T-helper 9 cell (primary cell): ENCODE results near the gene BHLHE40.

Source experiments
- DNase-seq: peaks from one replicate; pipeline ENCODE4 v3.0.0-alpha.2; 2020

BHLHE40 gene

DNA sequence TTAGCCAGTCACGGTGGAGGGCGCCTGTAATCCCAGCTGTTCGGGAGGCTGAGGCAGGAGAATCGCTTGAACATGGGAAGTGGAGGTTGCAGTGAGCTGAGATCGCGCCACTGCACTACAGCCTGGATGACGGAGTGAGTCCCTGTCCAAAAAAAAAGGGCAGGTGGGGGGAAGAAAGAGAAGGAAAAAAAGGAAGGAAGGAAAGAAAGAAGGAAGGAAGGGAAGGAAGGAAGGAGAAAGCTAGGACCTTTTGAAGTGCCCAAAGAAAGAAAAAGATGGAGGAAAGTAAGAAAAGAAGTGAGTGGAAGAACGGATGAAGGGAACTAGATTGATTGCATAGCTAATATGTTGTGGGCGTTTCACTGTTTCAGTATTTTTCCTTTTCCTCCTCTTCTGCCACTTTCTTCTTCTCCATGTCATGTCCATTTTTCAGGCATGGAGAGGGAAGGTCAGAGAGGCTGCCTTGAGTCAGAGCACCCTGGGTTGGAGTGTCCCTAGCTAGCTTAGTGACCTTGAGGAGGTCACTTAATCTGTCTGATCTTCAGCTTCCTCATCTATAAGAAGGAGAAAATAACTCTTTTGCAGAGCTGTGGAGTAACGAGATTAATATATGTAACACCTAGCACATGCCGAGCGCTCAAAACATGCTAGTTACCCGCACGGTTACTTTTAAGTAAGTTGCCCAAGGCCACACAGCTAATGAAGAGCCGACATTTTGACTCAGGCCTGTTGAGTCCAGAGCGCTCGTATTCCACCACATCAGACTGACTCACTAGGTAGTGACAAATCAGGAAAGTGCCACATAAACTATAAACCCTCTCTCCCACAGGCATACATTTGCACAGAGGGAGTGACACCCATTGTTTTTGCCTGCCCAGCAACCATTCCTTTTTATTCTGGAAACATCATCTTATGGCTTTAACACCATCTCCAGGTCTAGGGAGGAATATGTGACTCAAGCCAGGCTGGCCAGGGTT lies 42.2 kb downstream of the BHLHE40 start:
- DNase-seq = no peak

DNA sequence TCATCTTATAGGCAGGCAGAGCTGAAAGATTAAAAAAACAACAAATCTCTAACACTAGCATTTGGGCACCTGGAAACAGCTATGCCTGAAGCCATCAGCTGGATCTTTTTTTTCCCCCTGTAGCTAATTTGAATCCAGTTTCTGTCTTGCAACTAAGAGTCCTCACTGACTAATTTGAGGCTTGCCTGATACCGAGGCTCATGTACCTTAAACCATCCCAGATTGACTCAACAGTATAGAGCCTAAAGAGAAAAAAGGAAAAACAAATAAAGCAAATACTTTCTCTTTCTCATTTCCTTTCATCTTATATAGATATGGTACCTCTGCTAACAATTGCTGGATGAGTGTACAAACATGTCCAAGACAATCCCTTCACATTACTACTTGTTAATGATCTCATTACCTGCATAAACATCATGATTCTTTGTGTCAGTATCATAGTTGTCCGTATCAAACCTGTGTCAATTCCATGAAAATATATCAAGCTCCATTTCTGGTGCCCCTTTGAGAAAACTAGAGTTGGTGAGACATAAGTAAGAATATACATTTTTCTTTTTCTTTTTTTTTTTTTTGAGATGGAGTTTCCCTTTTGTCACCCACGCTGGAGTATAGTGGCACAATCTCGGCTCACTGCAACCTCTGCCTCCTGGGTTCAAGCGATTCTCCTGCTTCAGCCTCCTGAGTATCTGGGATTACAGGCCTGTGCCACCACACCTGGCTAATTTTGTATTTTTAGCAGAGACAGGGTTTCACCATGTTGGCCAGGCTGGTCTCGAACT lies 43.1 kb downstream of the BHLHE40 start:
- DNase-seq = no peak

DNA sequence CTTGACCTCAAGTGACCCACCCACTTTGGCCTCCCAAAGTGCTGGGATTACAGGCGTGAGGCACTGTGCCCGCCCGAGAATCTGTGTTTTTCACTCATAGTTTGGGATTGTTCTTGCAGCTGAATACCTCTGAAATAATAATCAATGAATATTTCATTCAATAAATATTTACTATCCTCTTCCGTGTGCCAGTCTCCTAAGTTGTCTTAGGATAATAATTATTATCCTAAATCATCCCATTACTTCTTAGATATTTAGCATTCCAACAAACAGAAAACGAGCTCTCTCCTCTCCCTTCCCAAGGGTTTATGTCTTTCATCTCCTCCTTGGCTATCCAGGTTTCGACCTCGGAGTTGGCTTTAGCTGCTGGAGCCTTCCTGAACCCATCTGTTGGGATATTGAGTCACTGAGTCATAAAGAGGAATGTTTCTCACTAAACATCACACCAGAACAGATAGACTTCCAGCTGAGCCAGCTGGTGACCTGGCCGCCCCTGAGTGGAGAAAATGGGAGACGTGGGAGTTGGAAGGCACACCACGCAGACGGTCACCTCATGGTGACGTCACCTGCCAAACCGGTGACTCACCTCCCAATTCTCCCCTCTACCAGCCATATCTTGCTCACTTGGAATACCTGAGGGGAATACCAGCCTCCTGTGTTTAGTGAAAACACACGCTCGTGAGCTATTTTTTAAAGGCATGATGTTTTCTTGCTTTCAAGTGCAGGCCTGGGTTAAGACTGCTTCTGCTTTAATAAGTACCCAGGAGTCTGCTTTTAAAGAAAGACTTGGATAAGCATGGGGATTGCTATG lies 43.9 kb downstream of the BHLHE40 start:
- no peak for DNase-seq

DNA sequence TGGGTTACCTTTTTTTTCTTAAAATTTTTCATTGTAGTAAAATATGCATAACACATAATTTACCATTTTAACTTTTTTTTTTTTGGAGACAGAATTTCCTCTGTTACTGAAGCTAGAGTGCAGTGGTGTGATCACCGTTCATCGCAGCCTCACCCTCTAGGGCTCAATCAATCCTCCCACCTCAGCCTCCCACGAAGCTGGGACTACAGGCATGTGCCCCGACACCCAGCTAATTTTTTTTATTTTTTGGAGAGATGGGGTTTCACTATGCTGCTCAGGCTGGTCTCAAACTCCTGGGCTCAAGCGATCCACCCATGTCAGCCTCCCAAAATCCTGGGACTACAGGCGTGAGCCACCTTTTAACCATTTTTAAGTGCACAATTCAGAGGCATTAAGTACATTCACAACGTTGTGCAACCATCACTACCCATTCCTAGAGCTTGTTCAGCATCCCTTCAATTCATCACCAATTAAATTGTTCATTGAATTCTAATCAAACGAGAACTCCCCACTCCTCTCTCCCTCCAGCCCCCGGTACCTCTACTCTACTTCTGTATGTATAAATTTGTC lies 44.6 kb downstream of the BHLHE40 start:
- no peak for DNase-seq

DNA sequence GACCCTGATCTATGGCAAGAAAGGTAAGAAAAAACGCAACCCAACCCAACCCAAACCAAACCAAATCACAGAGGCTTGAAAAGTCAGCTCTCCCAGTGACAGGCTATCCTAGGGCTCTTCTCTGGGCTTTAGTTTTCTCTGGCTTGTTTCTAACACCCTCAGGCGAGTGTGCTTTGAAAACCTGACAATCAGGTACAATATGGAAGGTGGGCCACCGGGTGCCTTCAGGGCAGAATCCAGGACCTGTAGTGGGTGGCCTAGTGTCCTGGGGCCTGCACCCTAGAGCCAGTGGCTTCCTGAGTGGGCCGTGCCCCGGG lies 46.8 kb downstream of the BHLHE40 start:
- no peak for DNase-seq

DNA sequence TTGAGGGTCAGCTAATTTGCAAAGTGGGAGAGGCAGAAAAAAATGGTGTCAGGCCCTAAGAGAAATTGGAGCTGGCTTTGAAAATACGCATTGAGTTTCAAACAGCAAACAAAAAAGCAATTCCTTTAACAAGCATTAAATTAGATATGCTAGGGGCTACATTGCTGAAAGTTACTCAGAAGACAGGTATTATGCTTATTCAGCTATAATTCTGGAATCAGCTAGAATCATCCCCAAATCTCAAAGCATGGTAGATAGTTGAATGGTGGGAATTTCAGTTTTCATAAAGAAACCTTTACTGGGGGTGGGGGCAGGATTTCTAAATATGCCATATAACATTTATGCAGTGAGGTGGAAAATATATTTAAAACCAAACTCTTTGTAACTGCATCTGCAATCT lies 50.5 kb downstream of the BHLHE40 start:
- DNase-seq = no peak

DNA sequence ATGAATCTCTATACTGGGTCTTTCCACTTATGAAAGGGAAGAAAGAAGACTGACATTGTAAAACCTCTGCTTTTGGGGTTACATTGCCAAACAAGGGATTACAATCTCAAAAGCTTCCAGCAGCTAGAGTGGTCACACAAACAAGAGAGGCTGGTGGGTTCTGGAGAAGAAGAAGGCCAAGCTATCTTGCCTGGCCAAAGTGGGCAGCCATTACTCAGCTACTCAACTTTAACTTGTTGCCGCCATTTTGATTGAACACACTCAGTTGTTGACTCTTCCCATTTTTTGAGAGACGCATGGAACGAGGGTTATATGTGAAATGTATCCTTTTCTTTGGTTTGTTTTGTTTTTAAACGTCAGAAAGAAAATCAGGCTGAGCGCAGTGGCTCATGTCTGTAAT lies 50.9 kb downstream of the BHLHE40 start:
- no peak for DNase-seq

DNA sequence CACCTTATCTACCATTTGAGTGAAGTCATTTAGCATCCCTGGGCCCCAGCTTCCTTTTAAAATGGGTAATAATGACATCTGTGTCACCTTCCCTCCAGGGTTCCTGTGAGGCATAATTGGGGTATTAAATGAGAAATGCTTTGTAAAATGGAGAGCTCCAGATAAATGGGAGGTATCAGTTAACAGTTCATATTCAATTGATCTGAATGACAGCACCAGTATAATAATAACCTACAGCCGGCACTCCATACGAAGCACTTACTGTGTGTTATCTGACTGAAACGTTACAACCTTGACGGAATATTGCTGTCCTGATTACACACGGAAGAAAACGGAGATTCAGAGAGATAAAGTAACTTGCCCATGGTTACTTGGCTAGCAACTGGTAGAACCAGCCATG lies 53.6 kb downstream of the BHLHE40 start:
- no peak for DNase-seq
